22Rv1 (cell line): ENCODE data around the gene SFXN2.

Experiments
- ZFX ChIP-seq: fragments of 450-650 bp; IDR thresholded peaks from 2 replicates; pipeline ENCODE4 v1.6.1; 2017; ENCODE audit warnings: antibody characterized with exemption, borderline replicate concordance
- TF ChIP-seq, protein P1 (sequence below): fragments of 450-650 bp; IDR thresholded peaks from 2 replicates; pipeline ENCODE4 v1.5.1; 2017; ENCODE audit warnings: mild to moderate bottlenecking

DNA sequence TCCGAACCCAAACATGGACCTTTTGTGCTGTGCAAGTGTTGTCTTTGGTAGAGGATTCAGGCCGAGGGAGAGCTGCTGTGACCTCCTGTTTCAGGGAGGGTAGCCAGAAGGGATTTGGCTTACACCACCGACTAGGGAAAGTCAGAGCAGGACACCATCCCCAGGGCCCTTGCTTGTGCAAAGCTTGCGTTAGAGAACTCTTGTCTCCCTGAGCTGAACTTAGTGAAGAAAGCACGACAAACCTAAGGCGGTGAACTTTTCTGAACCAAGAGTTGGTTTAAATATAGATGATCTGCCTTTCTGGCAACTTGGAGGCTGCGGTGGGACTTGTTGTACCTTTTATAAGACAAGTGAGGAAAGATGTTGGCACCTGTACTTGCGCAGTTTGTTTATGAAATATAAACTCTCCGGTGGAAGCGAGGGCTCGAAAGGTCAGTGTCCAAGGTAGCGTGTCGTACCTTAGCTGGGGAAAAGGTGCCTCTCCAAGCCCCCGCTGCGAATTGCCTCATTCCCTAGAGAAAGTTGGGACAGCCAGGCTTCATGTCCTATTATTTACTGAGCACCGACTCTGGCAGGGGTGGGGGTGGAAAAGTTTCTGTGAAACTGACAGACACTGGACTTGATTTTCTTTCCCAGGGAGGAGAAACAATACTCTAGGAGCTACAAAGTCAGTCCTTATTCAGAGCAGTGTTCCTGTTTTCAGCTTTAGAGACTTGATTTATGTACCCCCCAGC is 60.9 kb downstream of the SFXN2 start:
- TF ChIP-seq ZFX: no peak
- TF ChIP-seq, protein P1, sequence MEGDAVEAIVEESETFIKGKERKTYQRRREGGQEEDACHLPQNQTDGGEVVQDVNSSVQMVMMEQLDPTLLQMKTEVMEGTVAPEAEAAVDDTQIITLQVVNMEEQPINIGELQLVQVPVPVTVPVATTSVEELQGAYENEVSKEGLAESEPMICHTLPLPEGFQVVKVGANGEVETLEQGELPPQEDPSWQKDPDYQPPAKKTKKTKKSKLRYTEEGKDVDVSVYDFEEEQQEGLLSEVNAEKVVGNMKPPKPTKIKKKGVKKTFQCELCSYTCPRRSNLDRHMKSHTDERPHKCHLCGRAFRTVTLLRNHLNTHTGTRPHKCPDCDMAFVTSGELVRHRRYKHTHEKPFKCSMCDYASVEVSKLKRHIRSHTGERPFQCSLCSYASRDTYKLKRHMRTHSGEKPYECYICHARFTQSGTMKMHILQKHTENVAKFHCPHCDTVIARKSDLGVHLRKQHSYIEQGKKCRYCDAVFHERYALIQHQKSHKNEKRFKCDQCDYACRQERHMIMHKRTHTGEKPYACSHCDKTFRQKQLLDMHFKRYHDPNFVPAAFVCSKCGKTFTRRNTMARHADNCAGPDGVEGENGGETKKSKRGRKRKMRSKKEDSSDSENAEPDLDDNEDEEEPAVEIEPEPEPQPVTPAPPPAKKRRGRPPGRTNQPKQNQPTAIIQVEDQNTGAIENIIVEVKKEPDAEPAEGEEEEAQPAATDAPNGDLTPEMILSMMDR: no peak
